ENCODE measurements around the gene NPC1. TPM values are rescaled to one million over a fixed set of nuclear protein-coding genes. Genes with fewer than 3 reads are reported as not detected.

Gene NPC1
- total RNA-seq, 1 donor from 2014 or later = 42.4 TPM

GRCh38 chr18:23570912-23571504 lies 15.3 kb downstream of the NPC1 start:
- no peak overlapping the region for H3K4me2 ChIP-seq (ENCODE audit: low read length)
- no peaks in the 10 kb centered on the region for H3K27me3 ChIP-seq (ENCODE audit: insufficient read depth, low read length)
- H3K9ac ChIP-seq (ENCODE audit: low read length) = no peak overlapping the region
- peaks cover 21% of the 10 kb centered on the region for H3K4me1 Mint-ChIP-seq (ENCODE audit: low read depth, unreplicated experiment)
- no peaks in the 10 kb centered on the region for H3K27me3 Mint-ChIP-seq (ENCODE audit: low read depth, unreplicated experiment)
- H3K27ac Mint-ChIP-seq (ENCODE audit: unreplicated experiment) = no peak overlapping the region
- H3K9me3 ChIP-seq (ENCODE audit: insufficient read depth, low read depth, low read length) = no peaks in the 10 kb centered on the region
- no peak for TF ChIP-seq EZH2 (IDR thresholded peaks at IDR 0.05; ENCODE audit: insufficient read depth, low read length)
- TF ChIP-seq, protein P1, sequence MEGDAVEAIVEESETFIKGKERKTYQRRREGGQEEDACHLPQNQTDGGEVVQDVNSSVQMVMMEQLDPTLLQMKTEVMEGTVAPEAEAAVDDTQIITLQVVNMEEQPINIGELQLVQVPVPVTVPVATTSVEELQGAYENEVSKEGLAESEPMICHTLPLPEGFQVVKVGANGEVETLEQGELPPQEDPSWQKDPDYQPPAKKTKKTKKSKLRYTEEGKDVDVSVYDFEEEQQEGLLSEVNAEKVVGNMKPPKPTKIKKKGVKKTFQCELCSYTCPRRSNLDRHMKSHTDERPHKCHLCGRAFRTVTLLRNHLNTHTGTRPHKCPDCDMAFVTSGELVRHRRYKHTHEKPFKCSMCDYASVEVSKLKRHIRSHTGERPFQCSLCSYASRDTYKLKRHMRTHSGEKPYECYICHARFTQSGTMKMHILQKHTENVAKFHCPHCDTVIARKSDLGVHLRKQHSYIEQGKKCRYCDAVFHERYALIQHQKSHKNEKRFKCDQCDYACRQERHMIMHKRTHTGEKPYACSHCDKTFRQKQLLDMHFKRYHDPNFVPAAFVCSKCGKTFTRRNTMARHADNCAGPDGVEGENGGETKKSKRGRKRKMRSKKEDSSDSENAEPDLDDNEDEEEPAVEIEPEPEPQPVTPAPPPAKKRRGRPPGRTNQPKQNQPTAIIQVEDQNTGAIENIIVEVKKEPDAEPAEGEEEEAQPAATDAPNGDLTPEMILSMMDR (IDR thresholded peaks at IDR 0.05; ENCODE audit: insufficient read depth, low read depth, low read length) = no peak
- H3K4me3 ChIP-seq (ENCODE audit: insufficient read depth, low read depth, low read length) = no peak overlapping the region
- FAIRE-seq (no peak), DNase-seq (ENCODE audit: low read depth) (no peak)
- no peak overlapping the region for H3K4me3 Mint-ChIP-seq (ENCODE audit: unreplicated experiment)
- no peak overlapping the region for H3K27ac ChIP-seq (ENCODE audit: low read depth, low read length)
- peaks cover 9% of the 10 kb centered on the region for H3K79me2 ChIP-seq (ENCODE audit: insufficient read depth, low read length)
- H3K36me3 Mint-ChIP-seq (ENCODE audit: low read depth, unreplicated experiment) = peaks cover 9% of the 10 kb centered on the region
- H3K36me3 ChIP-seq (ENCODE audit: insufficient read depth, low read length) = peaks cover 41% of the 10 kb centered on the region
- peaks cover 9% of the 10 kb centered on the region for H3K4me1 ChIP-seq (ENCODE audit: insufficient read depth, low read length)
- H3K9me3 Mint-ChIP-seq (ENCODE audit: unreplicated experiment) = no peaks in the 10 kb centered on the region
- H4K20me1 ChIP-seq (ENCODE audit: insufficient read depth, low read length) = peaks cover 36% of the 10 kb centered on the region
- no peak overlapping the region for H2AFZ ChIP-seq (ENCODE audit: low read depth, low read length)

DNA sequence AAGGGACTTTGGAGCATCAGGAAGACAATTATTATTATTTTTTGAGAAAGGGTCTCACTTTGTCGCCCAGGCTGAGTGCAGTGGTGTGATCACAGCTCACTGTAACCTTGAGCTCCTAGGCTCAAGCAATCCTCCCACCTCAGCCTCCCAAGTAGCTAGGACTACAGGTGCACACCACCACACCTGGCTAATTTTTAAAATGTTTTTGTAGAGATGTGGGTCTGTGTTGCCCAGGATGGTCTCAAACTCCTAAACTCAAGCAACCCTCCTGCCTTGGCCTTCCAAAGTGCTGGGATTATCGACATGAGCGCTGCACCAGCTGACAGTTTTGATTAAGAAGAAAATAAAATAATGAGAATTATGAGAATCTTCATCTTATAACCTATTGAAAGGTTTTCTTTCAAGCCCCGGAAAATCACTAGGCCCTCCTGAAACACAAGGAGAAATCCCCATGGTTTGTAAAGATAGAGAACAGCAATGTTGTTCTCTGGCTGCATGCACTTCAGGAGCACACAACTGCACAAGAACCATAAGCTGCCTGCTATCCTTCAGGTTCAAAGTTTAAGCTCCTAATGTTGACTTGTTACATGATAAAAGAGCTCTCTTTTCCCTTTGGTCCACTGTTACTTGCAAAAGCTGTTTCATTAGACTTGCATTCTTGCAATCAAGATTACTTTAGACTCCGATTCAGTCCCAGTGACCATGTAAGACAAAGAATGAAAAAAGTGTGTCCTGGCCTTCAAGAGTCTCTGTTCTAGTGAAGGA lies 16.8 kb downstream of the NPC1 start:
- H3K79me2 ChIP-seq (ENCODE audit: insufficient read depth, low read length) = peaks cover 3% of the 10 kb centered on the region
- no peak overlapping the region for H3K9ac ChIP-seq (ENCODE audit: low read length)
- H3K4me3 Mint-ChIP-seq (ENCODE audit: unreplicated experiment) = no peak overlapping the region
- H3K4me3 ChIP-seq (ENCODE audit: insufficient read depth, low read depth, low read length) = no peak overlapping the region
- H3K9me3 ChIP-seq (ENCODE audit: insufficient read depth, low read depth, low read length) = no peaks in the 10 kb centered on the region
- H4K20me1 ChIP-seq (ENCODE audit: insufficient read depth, low read length) = peaks cover 27% of the 10 kb centered on the region
- no peaks in the 10 kb centered on the region for H3K27me3 Mint-ChIP-seq (ENCODE audit: low read depth, unreplicated experiment)
- FAIRE-seq (no peak), DNase-seq (ENCODE audit: low read depth) (no peak)
- H3K27ac ChIP-seq (ENCODE audit: low read depth, low read length) = no peak overlapping the region
- no peak for TF ChIP-seq EZH2 (IDR thresholded peaks at IDR 0.05; ENCODE audit: insufficient read depth, low read length)
- TF ChIP-seq, protein P1 (IDR thresholded peaks at IDR 0.05; ENCODE audit: insufficient read depth, low read depth, low read length) = no peak
- H3K4me1 ChIP-seq (ENCODE audit: insufficient read depth, low read length) = peaks cover 9% of the 10 kb centered on the region
- peaks cover 44% of the 10 kb centered on the region for H3K36me3 ChIP-seq (ENCODE audit: insufficient read depth, low read length)
- no peak overlapping the region for H3K27ac Mint-ChIP-seq (ENCODE audit: unreplicated experiment)
- peaks cover 17% of the 10 kb centered on the region for H3K4me1 Mint-ChIP-seq (ENCODE audit: low read depth, unreplicated experiment)
- H2AFZ ChIP-seq (ENCODE audit: low read depth, low read length) = no peak overlapping the region
- H3K9me3 Mint-ChIP-seq (ENCODE audit: unreplicated experiment) = no peaks in the 10 kb centered on the region
- no peak overlapping the region for H3K4me2 ChIP-seq (ENCODE audit: low read length)
- no peaks in the 10 kb centered on the region for H3K27me3 ChIP-seq (ENCODE audit: insufficient read depth, low read length)
- H3K36me3 Mint-ChIP-seq (ENCODE audit: low read depth, unreplicated experiment) = peaks cover 15% of the 10 kb centered on the region

Measured in astrocyte (in vitro differentiated cells and primary cell).